Measurements from ENCODE around the gene MYH14. TPM values are rescaled to one million over a fixed set of nuclear protein-coding genes. Genes with fewer than 3 reads are reported as not detected.

The MYH14 gene
- polyA plus RNA-seq (2013): 0.01 TPM

- DNase-seq: peak; percentile 64 to 76 (median 74)
- Histone ChIP-seq H3K27ac (ENCODE audit: insufficient read depth in 1 of 2, low read depth in 1 of 2, low read length in 2 of 2, poor library complexity in 1 of 2, severe bottlenecking in 2 of 2) (no peak within 1 kb of the TSS), H3K9me3 (ENCODE audit: control extremely low read depth in 1 of 5, control insufficient read depth in 4 of 5, insufficient read depth in 2 of 5, low read depth in 1 of 5, low read length in 4 of 5) (peaks cover 0 to 4% (median 0%) of the 10 kb centered on the region in 5 experiments), H3K27me3 (replicated peaks in 2 of 5; ENCODE audit: control insufficient read depth in 4 of 5, insufficient read depth in 5 of 5, low read length in 4 of 5) (peaks cover 5 to 75% (median 32%) of the 10 kb centered on the region in 5 experiments), H3K4me1 (ENCODE audit: control extremely low read depth in 1 of 4, control insufficient read depth in 4 of 4, insufficient read depth in 4 of 4, low read length in 3 of 4) (peaks cover 0 to 11% (median 1%) of the 10 kb centered on the region in 4 experiments), H3K36me3 (ENCODE audit: control insufficient read depth in 4 of 4, insufficient read depth in 4 of 4, low read length in 3 of 4) (no peaks in the 10 kb centered on the region), H3K4me3 (ENCODE audit: control insufficient read depth in 1 of 7, extremely low read depth in 1 of 7, insufficient read depth in 4 of 7, low read depth in 2 of 7, low read length in 6 of 7) (peak within 1 kb of the TSS in 3 of 7 experiments; percentile 2 to 36 (median 16))
- POLR2A ChIA-PET: no interaction called here
- CTCF ChIA-PET: no interaction called here
- 3% methylated on average over 43 of the region's 78 CpGs for whole genome bisulfite sequencing (ENCODE audit: insufficient coverage)
Measured at GRCh38 chr19:50203281-50204080, at the start of gene MYH14. Gene MYH14 (plus strand): TSS chr19:50203622. CDS start chr19:50210366, 6,744 bp downstream.

GRCh38 chr19:50154529-50154928, 48.9 kb upstream of the MYH14 start:
- POLR2A ChIA-PET: no interaction called here
- H3K36me3 ChIP-seq (ENCODE audit: control insufficient read depth in 4 of 4, insufficient read depth in 4 of 4, low read length in 3 of 4): no peaks in the 10 kb centered on the region
- H3K9me3 ChIP-seq (ENCODE audit: control extremely low read depth in 1 of 5, control insufficient read depth in 4 of 5, insufficient read depth in 2 of 5, low read depth in 1 of 5, low read length in 4 of 5): peaks cover 0 to 11% (median 5%) of the 10 kb centered on the region in 5 experiments
- H3K27ac ChIP-seq (ENCODE audit: insufficient read depth in 1 of 2, low read depth in 1 of 2, low read length in 2 of 2, poor library complexity in 1 of 2, severe bottlenecking in 2 of 2): no peak overlapping the region
- CTCF ChIA-PET: no interaction called here
- H3K27me3 ChIP-seq (replicated peaks in 2 of 5; ENCODE audit: control insufficient read depth in 4 of 5, insufficient read depth in 5 of 5, low read length in 4 of 5): peaks cover 0 to 15% (median 2%) of the 10 kb centered on the region in 5 experiments
- 82% methylated on average over 8 of the region's 16 CpGs for WGBS (ENCODE audit: insufficient coverage)
- H3K4me1 ChIP-seq (ENCODE audit: control extremely low read depth in 1 of 4, control insufficient read depth in 4 of 4, insufficient read depth in 4 of 4, low read length in 3 of 4): no peaks in the 10 kb centered on the region
- DNase-seq: peak in 2 of 3 donors; percentile 33 to 38
- no peak overlapping the region for H3K4me3 ChIP-seq (ENCODE audit: control insufficient read depth in 1 of 7, extremely low read depth in 1 of 7, insufficient read depth in 4 of 7, low read depth in 2 of 7, low read length in 6 of 7)

- no peaks in the 10 kb centered on the region for H3K36me3 ChIP-seq (ENCODE audit: control insufficient read depth in 4 of 4, insufficient read depth in 4 of 4, low read length in 3 of 4)
- no peak for DNase-seq
- ChIA-PET POLR2A (no interaction called here), CTCF (interaction anchor here (0.8 kb wide), 1 partner anchor 8 kb away, joined by 3 read pairs; no protein-coding TSS in a partner anchor)
- H3K27me3 ChIP-seq (replicated peaks in 2 of 5; ENCODE audit: control insufficient read depth in 4 of 5, insufficient read depth in 5 of 5, low read length in 4 of 5): peaks cover 0 to 11% (median 2%) of the 10 kb centered on the region in 5 experiments
- WGBS (ENCODE audit: insufficient coverage): 85% methylated on average over 7 of the region's 8 CpGs
- H3K4me3 ChIP-seq (ENCODE audit: control insufficient read depth in 1 of 7, extremely low read depth in 1 of 7, insufficient read depth in 4 of 7, low read depth in 2 of 7, low read length in 6 of 7): no peak overlapping the region
- H3K9me3 ChIP-seq (ENCODE audit: control extremely low read depth in 1 of 5, control insufficient read depth in 4 of 5, insufficient read depth in 2 of 5, low read depth in 1 of 5, low read length in 4 of 5): peaks cover 0 to 11% (median 5%) of the 10 kb centered on the region in 5 experiments
- no peaks in the 10 kb centered on the region for H3K4me1 ChIP-seq (ENCODE audit: control extremely low read depth in 1 of 4, control insufficient read depth in 4 of 4, insufficient read depth in 4 of 4, low read length in 3 of 4)
- no peak overlapping the region for H3K27ac ChIP-seq (ENCODE audit: insufficient read depth in 1 of 2, low read depth in 1 of 2, low read length in 2 of 2, poor library complexity in 1 of 2, severe bottlenecking in 2 of 2)
Measured at GRCh38 chr19:50155520-50156109, 47.8 kb upstream of the MYH14 start.

- Histone ChIP-seq H3K27ac (ENCODE audit: insufficient read depth in 1 of 2, low read depth in 1 of 2, low read length in 2 of 2, poor library complexity in 1 of 2, severe bottlenecking in 2 of 2) (no peak overlapping the region), H3K36me3 (ENCODE audit: control insufficient read depth in 4 of 4, insufficient read depth in 4 of 4, low read length in 3 of 4) (no peaks in the 10 kb centered on the region), H3K4me1 (ENCODE audit: control extremely low read depth in 1 of 4, control insufficient read depth in 4 of 4, insufficient read depth in 4 of 4, low read length in 3 of 4) (no peaks in the 10 kb centered on the region), H3K27me3 (replicated peaks in 2 of 5; ENCODE audit: control insufficient read depth in 4 of 5, insufficient read depth in 5 of 5, low read length in 4 of 5) (peaks cover 0 to 13% (median 2%) of the 10 kb centered on the region in 5 experiments), H3K9me3 (ENCODE audit: control extremely low read depth in 1 of 5, control insufficient read depth in 4 of 5, insufficient read depth in 2 of 5, low read depth in 1 of 5, low read length in 4 of 5) (peaks cover 0 to 11% (median 5%) of the 10 kb centered on the region in 5 experiments), H3K4me3 (ENCODE audit: control insufficient read depth in 1 of 7, extremely low read depth in 1 of 7, insufficient read depth in 4 of 7, low read depth in 2 of 7, low read length in 6 of 7) (no peak overlapping the region)
- DNase-seq: no peak
- POLR2A ChIA-PET: no interaction called here
- CTCF ChIA-PET: interaction anchor here (0.9 kb wide), 1 partner anchor 23 kb away, joined by 4 read pairs; no protein-coding TSS in a partner anchor
Measured at GRCh38 chr19:50158577-50158976, 44.8 kb upstream of the MYH14 start.

GRCh38 chr19:50159078-50159477, 44.3 kb upstream of the MYH14 start:
- H3K4me1 ChIP-seq (ENCODE audit: control extremely low read depth in 1 of 4, control insufficient read depth in 4 of 4, insufficient read depth in 4 of 4, low read length in 3 of 4): no peaks in the 10 kb centered on the region
- POLR2A ChIA-PET: no interaction called here
- peaks cover 0 to 11% (median 5%) of the 10 kb centered on the region in 5 experiments for H3K9me3 ChIP-seq (ENCODE audit: control extremely low read depth in 1 of 5, control insufficient read depth in 4 of 5, insufficient read depth in 2 of 5, low read depth in 1 of 5, low read length in 4 of 5)
- CTCF ChIA-PET: interaction anchor here (0.9 kb wide), 1 partner anchor 23 kb away, joined by 4 read pairs; no protein-coding TSS in a partner anchor
- H3K4me3 ChIP-seq (ENCODE audit: control insufficient read depth in 1 of 7, extremely low read depth in 1 of 7, insufficient read depth in 4 of 7, low read depth in 2 of 7, low read length in 6 of 7): no peak overlapping the region
- 95% methylated on average over 2 of the region's 2 CpGs for WGBS (ENCODE audit: insufficient coverage)
- H3K27ac ChIP-seq (ENCODE audit: insufficient read depth in 1 of 2, low read depth in 1 of 2, low read length in 2 of 2, poor library complexity in 1 of 2, severe bottlenecking in 2 of 2): no peak overlapping the region
- DNase-seq: no peak
- no peaks in the 10 kb centered on the region for H3K36me3 ChIP-seq (ENCODE audit: control insufficient read depth in 4 of 4, insufficient read depth in 4 of 4, low read length in 3 of 4)
- peaks cover 0 to 13% (median 2%) of the 10 kb centered on the region in 5 experiments for H3K27me3 ChIP-seq (replicated peaks in 2 of 5; ENCODE audit: control insufficient read depth in 4 of 5, insufficient read depth in 5 of 5, low read length in 4 of 5)

- peaks cover 0 to 24% (median 2%) of the 10 kb centered on the region in 5 experiments for H3K27me3 ChIP-seq (replicated peaks in 2 of 5; ENCODE audit: control insufficient read depth in 4 of 5, insufficient read depth in 5 of 5, low read length in 4 of 5)
- CTCF ChIA-PET: no interaction called here
- POLR2A ChIA-PET: no interaction called here
Measured at GRCh38 chr19:50162988-50163387, 40.4 kb upstream of the MYH14 start, which contains the start of gene IZUMO2. Gene IZUMO2 (minus strand): TSS chr19:50163281. CDS start chr19:50163194, 87 bp downstream.

GRCh38 chr19:50167314-50167721, 36.1 kb upstream of the MYH14 start:
- ChIA-PET CTCF (no interaction called here), POLR2A (no interaction called here)
- WGBS (ENCODE audit: insufficient coverage): 86% methylated on average over 7 of the region's 12 CpGs
- Histone ChIP-seq H3K4me1 (ENCODE audit: control extremely low read depth in 1 of 4, control insufficient read depth in 4 of 4, insufficient read depth in 4 of 4, low read length in 3 of 4) (no peaks in the 10 kb centered on the region), H3K4me3 (ENCODE audit: control insufficient read depth in 1 of 7, extremely low read depth in 1 of 7, insufficient read depth in 4 of 7, low read depth in 2 of 7, low read length in 6 of 7) (no peak overlapping the region), H3K27ac (ENCODE audit: insufficient read depth in 1 of 2, low read depth in 1 of 2, low read length in 2 of 2, poor library complexity in 1 of 2, severe bottlenecking in 2 of 2) (no peak overlapping the region), H3K9me3 (ENCODE audit: control extremely low read depth in 1 of 5, control insufficient read depth in 4 of 5, insufficient read depth in 2 of 5, low read depth in 1 of 5, low read length in 4 of 5) (no peaks in the 10 kb centered on the region), H3K36me3 (ENCODE audit: control insufficient read depth in 4 of 4, insufficient read depth in 4 of 4, low read length in 3 of 4) (no peaks in the 10 kb centered on the region), H3K27me3 (replicated peaks in 2 of 5; ENCODE audit: control insufficient read depth in 4 of 5, insufficient read depth in 5 of 5, low read length in 4 of 5) (peaks cover 0 to 23% (median 2%) of the 10 kb centered on the region in 5 experiments)
- no peak for DNase-seq

More at GRCh38 chr19:50162988-50163387, 40.4 kb upstream of the MYH14 start, which contains the start of gene IZUMO2:
- Histone ChIP-seq H3K4me1 (ENCODE audit: control extremely low read depth in 1 of 4, control insufficient read depth in 4 of 4, insufficient read depth in 4 of 4, low read length in 3 of 4) (no peaks in the 10 kb centered on the region), H3K36me3 (ENCODE audit: control insufficient read depth in 4 of 4, insufficient read depth in 4 of 4, low read length in 3 of 4) (no peaks in the 10 kb centered on the region), H3K9me3 (ENCODE audit: control extremely low read depth in 1 of 5, control insufficient read depth in 4 of 5, insufficient read depth in 2 of 5, low read depth in 1 of 5, low read length in 4 of 5) (peaks cover 0 to 11% (median 5%) of the 10 kb centered on the region in 5 experiments), H3K27ac (ENCODE audit: insufficient read depth in 1 of 2, low read depth in 1 of 2, low read length in 2 of 2, poor library complexity in 1 of 2, severe bottlenecking in 2 of 2) (no peak within 1 kb of the TSS), H3K4me3 (ENCODE audit: control insufficient read depth in 1 of 7, extremely low read depth in 1 of 7, insufficient read depth in 4 of 7, low read depth in 2 of 7, low read length in 6 of 7) (no peak within 1 kb of the TSS)
- DNase-seq: no peak
- WGBS (ENCODE audit: insufficient coverage): 18% methylated on average over 25 of the region's 26 CpGs
